ENCODE data around the gene EMX2. TPM values are rescaled to one million over a fixed set of nuclear protein-coding genes. Genes with fewer than 3 reads are reported as not detected.

The EMX2 gene
- total RNA-seq, 2 donors from 2014 or later: 0.47 to 0.67 TPM

DNA sequence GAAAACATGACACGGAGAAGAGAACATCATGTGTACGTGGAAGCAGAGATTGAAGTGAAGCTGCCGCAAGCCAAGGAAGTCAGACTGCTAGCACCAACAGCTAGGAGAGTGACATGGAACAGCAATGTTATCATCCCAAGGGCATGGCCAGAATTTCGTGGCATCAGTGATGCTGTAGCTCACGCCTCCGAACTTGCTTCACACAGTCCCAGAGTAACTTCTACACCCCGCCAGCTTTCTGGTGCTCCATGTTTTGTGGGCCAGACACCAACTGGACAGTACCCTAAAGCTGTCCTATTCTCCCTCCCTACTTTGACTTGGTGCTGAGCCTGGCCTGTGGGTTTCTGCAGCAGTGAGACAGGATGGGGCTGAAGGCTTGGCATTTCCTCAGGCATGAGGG, 33.0 kb upstream of the EMX2 start:
- Histone ChIP-seq H3K9me3 (no peaks in the 10 kb centered on the region), H3K27me3 (no peaks in the 10 kb centered on the region), H3K4me1 (no peaks in the 10 kb centered on the region), H3K4me3 (no peak overlapping the region), H3K36me3 (no peaks in the 10 kb centered on the region), H3K27ac (no peak overlapping the region)
- TF ChIP-seq, protein P1, sequence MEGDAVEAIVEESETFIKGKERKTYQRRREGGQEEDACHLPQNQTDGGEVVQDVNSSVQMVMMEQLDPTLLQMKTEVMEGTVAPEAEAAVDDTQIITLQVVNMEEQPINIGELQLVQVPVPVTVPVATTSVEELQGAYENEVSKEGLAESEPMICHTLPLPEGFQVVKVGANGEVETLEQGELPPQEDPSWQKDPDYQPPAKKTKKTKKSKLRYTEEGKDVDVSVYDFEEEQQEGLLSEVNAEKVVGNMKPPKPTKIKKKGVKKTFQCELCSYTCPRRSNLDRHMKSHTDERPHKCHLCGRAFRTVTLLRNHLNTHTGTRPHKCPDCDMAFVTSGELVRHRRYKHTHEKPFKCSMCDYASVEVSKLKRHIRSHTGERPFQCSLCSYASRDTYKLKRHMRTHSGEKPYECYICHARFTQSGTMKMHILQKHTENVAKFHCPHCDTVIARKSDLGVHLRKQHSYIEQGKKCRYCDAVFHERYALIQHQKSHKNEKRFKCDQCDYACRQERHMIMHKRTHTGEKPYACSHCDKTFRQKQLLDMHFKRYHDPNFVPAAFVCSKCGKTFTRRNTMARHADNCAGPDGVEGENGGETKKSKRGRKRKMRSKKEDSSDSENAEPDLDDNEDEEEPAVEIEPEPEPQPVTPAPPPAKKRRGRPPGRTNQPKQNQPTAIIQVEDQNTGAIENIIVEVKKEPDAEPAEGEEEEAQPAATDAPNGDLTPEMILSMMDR (IDR thresholded peaks at IDR 0.05): no peak
- peak; percentile 55 for DNase-seq (ENCODE audit: low spot score)

GRCh38 chr10:117511601-117512390, 30.8 kb upstream of the EMX2 start:
- Histone ChIP-seq H3K4me3 (no peak overlapping the region), H3K36me3 (no peaks in the 10 kb centered on the region), H3K9me3 (no peaks in the 10 kb centered on the region), H3K27ac (no peak overlapping the region), H3K4me1 (no peaks in the 10 kb centered on the region), H3K27me3 (no peaks in the 10 kb centered on the region)
- peak; percentile 52 for DNase-seq (ENCODE audit: low spot score)
- TF ChIP-seq, protein P1 (IDR thresholded peaks at IDR 0.05): no peak

DNA sequence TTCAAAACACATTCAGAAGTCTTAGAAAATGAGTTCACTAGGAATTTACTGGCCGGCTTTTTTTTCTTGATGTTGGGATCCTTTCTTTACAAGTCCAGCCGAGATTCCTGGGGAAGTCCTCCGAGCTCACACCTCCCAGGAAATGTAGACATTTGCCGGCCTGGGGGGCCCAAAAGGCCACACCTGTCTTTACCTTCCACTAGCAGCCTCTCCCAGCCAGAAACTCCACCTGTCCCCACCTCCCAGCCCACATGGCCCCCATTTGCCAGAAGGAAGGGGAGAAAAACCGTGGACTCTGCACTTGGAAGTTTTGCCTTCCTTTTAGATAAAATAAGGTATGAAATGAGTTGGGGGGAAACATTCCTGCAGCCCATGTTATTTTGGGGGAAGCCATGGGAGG, 27.6 kb upstream of the EMX2 start:
- no peaks in the 10 kb centered on the region for H3K27me3 ChIP-seq

GRCh38 chr10:117516681-117517080, 25.9 kb upstream of the EMX2 start:
- Histone ChIP-seq H3K4me1 (no peaks in the 10 kb centered on the region), H3K36me3 (no peaks in the 10 kb centered on the region), H3K27ac (no peak overlapping the region), H3K4me3 (no peak overlapping the region), H3K27me3 (no peaks in the 10 kb centered on the region), H3K9me3 (no peaks in the 10 kb centered on the region)
- DNase-seq (ENCODE audit: low spot score): no peak
- TF ChIP-seq, protein P1 (IDR thresholded peaks at IDR 0.05): no peak

More for the DNA sequence above, 27.6 kb upstream of the EMX2 start:
- Histone ChIP-seq H3K36me3 (no peaks in the 10 kb centered on the region), H3K4me1 (no peaks in the 10 kb centered on the region), H3K27ac (no peak overlapping the region), H3K4me3 (no peak overlapping the region), H3K9me3 (no peaks in the 10 kb centered on the region)
- peak; percentile 43 for DNase-seq (ENCODE audit: low spot score)
- TF ChIP-seq, protein P1 (IDR thresholded peaks at IDR 0.05): no peak

GRCh38 chr10:117518246-117518645, 24.3 kb upstream of the EMX2 start:
- no peaks in the 10 kb centered on the region for H3K27me3 ChIP-seq
- H3K9me3 ChIP-seq: no peaks in the 10 kb centered on the region

More at GRCh38 chr10:117518246-117518645, 24.3 kb upstream of the EMX2 start:
- TF ChIP-seq, protein P1 (IDR thresholded peaks at IDR 0.05): no peak
- DNase-seq (ENCODE audit: low spot score): peak; percentile 9
- Histone ChIP-seq H3K36me3 (no peaks in the 10 kb centered on the region), H3K27ac (no peak overlapping the region), H3K4me1 (no peaks in the 10 kb centered on the region), H3K4me3 (no peak overlapping the region)

Measured in right atrium auricular region (tissue), 2 donors.